Astrocyte of the spinal cord (primary cell): ENCODE data around the gene ROBO2.
A peak's percentile ranks its signal among the peaks of the same experiment; 100 is the strongest.

ENCODE experiments used
- DNase-seq: peaks from one replicate; pipeline ENCODE4 v3.0.0; 2011; ENCODE audit warnings: low read depth, low spot score
- H3K4me3 ChIP-seq: 2 replicates; pipeline ENCODE4 v1.5.1; 2011; ENCODE audit warnings: low read depth, mild to moderate bottlenecking, low read length, moderate library complexity
- CTCF ChIP-seq: IDR thresholded peaks from 2 replicates; pipeline ENCODE4 v1.5.1; 2012; ENCODE audit warnings: low read depth, mild to moderate bottlenecking, low read length, inconsistent platforms
- in situ Hi-C: cut with HindIII; loops from 2 replicates; pipeline ENCODE4 v1.10.0; 2017; ENCODE audit warnings: low sequenced_read_pairs

Gene ROBO2

GRCh38 chr3:77462951-77463350 is 423.1 kb downstream of the ROBO2 start:
- H3K4me3 ChIP-seq, result no peak overlapping the region
- TF ChIP-seq CTCF, result no peak
- in situ Hi-C loops, result no loop called here
- no peak for DNase-seq

GRCh38 chr3:77464111-77464688 is 424.3 kb downstream of the ROBO2 start:
- TF ChIP-seq CTCF, result no peak
- no peak overlapping the region for H3K4me3 ChIP-seq

GRCh38 chr3:77466562-77467115 is 426.7 kb downstream of the ROBO2 start:
- in situ Hi-C loops, result no loop called here
- no peak overlapping the region for H3K4me3 ChIP-seq
- TF ChIP-seq CTCF, result no peak
- DNase-seq, result no peak

More at GRCh38 chr3:77464111-77464688, 424.3 kb downstream of the ROBO2 start:
- peak; percentile 47 for DNase-seq
- in situ Hi-C loops, result no loop called here

GRCh38 chr3:77467702-77468625 is 428.1 kb downstream of the ROBO2 start:
- in situ Hi-C loops, result no loop called here
- no peak for TF ChIP-seq CTCF
- peak; percentile 6 for DNase-seq
- H3K4me3 ChIP-seq, result no peak overlapping the region

- no peak for DNase-seq
- TF ChIP-seq CTCF, result no peak
- no peak overlapping the region for H3K4me3 ChIP-seq
- in situ Hi-C loops, result no loop called here
Observed at GRCh38 chr3:77468626-77469020, 428.7 kb downstream of the ROBO2 start.

GRCh38 chr3:77475507-77475906 is 435.6 kb downstream of the ROBO2 start:
- H3K4me3 ChIP-seq, result no peak overlapping the region
- TF ChIP-seq CTCF, result no peak
- in situ Hi-C loops, result no loop called here
- DNase-seq, result no peak
